Hepatocyte (in vitro differentiated cells): Measurements from ENCODE around the gene CTDNEP1. TPM values are rescaled to one million over a fixed set of nuclear protein-coding genes. Genes with fewer than 3 reads are reported as not detected.
A peak's percentile ranks its signal among the peaks of the same experiment; 100 is the strongest.

Source experiments
- DNase-seq: peaks from one replicate; pipeline ENCODE4 v3.0.0-alpha.2; 2016; ENCODE audit warnings: low spot score
- H2AFZ ChIP-seq: fragments of 200-600 bp; sonication (generic); 2 replicates; pipeline ENCODE4 v1.6.0; 2016; ENCODE audit warnings: antibody characterized with exemption, mild to moderate bottlenecking
- H3K27ac ChIP-seq: fragments of 200-600 bp; sonication (generic); 2 replicates; pipeline ENCODE4 v1.5.1; 2016; ENCODE audit warnings: mild to moderate bottlenecking
- H3K27me3 ChIP-seq: fragments of 200-600 bp; sonication (generic); 2 replicates; pipeline ENCODE4 v1.6.1; 2016
- H3K36me3 ChIP-seq: fragments of 200-600 bp; sonication (generic); replicated peaks from 2 replicates; pipeline ENCODE4 v1.5.1; 2016; ENCODE audit warnings: low read depth; ENCODE audit not compliant: insufficient read depth
- H3K4me1 ChIP-seq: fragments of 200-600 bp; sonication (generic); 2 replicates; pipeline ENCODE4 v1.5.1; 2016; ENCODE audit warnings: mild to moderate bottlenecking, moderate library complexity; ENCODE audit not compliant: insufficient read depth
- H3K4me2 ChIP-seq: fragments of 200-600 bp; sonication (generic); 2 replicates; pipeline ENCODE4 v1.6.0; 2016
- H3K4me3 ChIP-seq: fragments of 200-600 bp; sonication (generic); 2 replicates; pipeline ENCODE4 v1.5.1; 2016; ENCODE audit warnings: mild to moderate bottlenecking
- H3K79me2 ChIP-seq: fragments of 200-600 bp; sonication (generic); 2 replicates; pipeline ENCODE4 v1.6.0; 2017; ENCODE audit warnings: mild to moderate bottlenecking
- H3K9me2 ChIP-seq: fragments of 200-600 bp; sonication (generic); replicated peaks from 2 replicates; pipeline ENCODE4 v1.6.0; 2017; ENCODE audit warnings: mild to moderate bottlenecking; ENCODE audit not compliant: insufficient read depth
- H3K9me3 ChIP-seq: fragments of 200-600 bp; sonication (generic); 2 replicates; pipeline ENCODE4 v1.5.1; 2016; ENCODE audit warnings: low read depth, mild to moderate bottlenecking
- H4K20me1 ChIP-seq: fragments of 200-600 bp; sonication (generic); 2 replicates; pipeline ENCODE4 v1.6.0; 2016; ENCODE audit warnings: mild to moderate bottlenecking; ENCODE audit not compliant: insufficient read depth, poor library complexity, severe bottlenecking
- CTCF ChIP-seq: fragments of 200-600 bp; sonication (generic); IDR thresholded peaks from 2 replicates; pipeline ENCODE4 v1.5.1; 2016; ENCODE audit warnings: antibody characterized with exemption, mild to moderate bottlenecking; ENCODE audit not compliant: poor library complexity
- EZH2 ChIP-seq: fragments of 200-600 bp; sonication (generic); IDR thresholded peaks from 2 replicates; pipeline ENCODE4 v1.6.1; 2016; ENCODE audit warnings: antibody characterized with exemption, mild to moderate bottlenecking, borderline replicate concordance
- EZH2phosphoT487 ChIP-seq: fragments of 200-600 bp; sonication (generic); IDR thresholded peaks from one replicate; pipeline ENCODE4 v1.6.1; 2018; ENCODE audit warnings: antibody characterized with exemption, mild to moderate bottlenecking, low read depth, moderate library complexity; ENCODE audit not compliant: unreplicated experiment, severe bottlenecking
- WGBS: methylation state at CpG from one replicate; pipeline ENCODE4 v1.1.6; 2016; ENCODE audit warnings: low lambda C conversion rate; ENCODE audit errors: missing lambda C conversion rate; 5-methylcytosine and 5-hydroxymethylcytosine counted together
- polyA plus RNA-seq: library from polyadenylated mRNA; unstranded; fragments of >200 nt; fragmentation: Nextera tagmentation; extraction: Ambion mirVana; gene quantifications from 2 replicates; pipeline ENCODE4 v1.2.1, GENCODE V29; 2016
- total RNA-seq: library from RNA; depleted of rRNA; stranded (reverse); fragments of >200 nt; gene quantifications from 2 replicates; pipeline ENCODE4 v1.2.3, GENCODE V29; 2014

Gene CTDNEP1
- total and polyA plus RNA-seq, 2 experiments from 2014 or later: 44.6 to 86.9 TPM

- no peaks in the 10 kb centered on the region for H3K9me2 ChIP-seq
- peak overlapping the region; percentile 65 for H3K4me3 ChIP-seq
- H3K4me2 ChIP-seq: peak overlapping the region; percentile 92
- under 1% methylated on average over 22 of the region's 39 CpGs for WGBS
- peak; percentile 61 for DNase-seq
- H4K20me1 ChIP-seq: no peaks in the 10 kb centered on the region
- no peaks in the 10 kb centered on the region for H3K27me3 ChIP-seq
- peak overlapping the region; percentile 98 for H3K27ac ChIP-seq
- H3K36me3 ChIP-seq: no peaks in the 10 kb centered on the region
- TF ChIP-seq CTCF (no peak), EZH2phosphoT487 (no peak), EZH2 (no peak)
- H3K9me3 ChIP-seq: no peaks in the 10 kb centered on the region
- H2AFZ ChIP-seq: peak overlapping the region; percentile 11
- peaks cover 30% of the 10 kb centered on the region for H3K4me1 ChIP-seq
- peaks cover 69% of the 10 kb centered on the region for H3K79me2 ChIP-seq
Measured at GRCh38 chr17:7238420-7239090, 13.0 kb downstream of the CTDNEP1 start.

GRCh38 chr17:7237761-7238419 is 13.6 kb downstream of the CTDNEP1 start:
- Histone ChIP-seq H4K20me1 (peaks cover 3% of the 10 kb centered on the region), H2AFZ (no peak overlapping the region), H3K9me3 (no peaks in the 10 kb centered on the region), H3K79me2 (peaks cover 75% of the 10 kb centered on the region), H3K27me3 (no peaks in the 10 kb centered on the region), H3K9me2 (no peaks in the 10 kb centered on the region), H3K4me3 (peak overlapping the region; percentile 65), H3K36me3 (no peaks in the 10 kb centered on the region), H3K4me1 (peaks cover 27% of the 10 kb centered on the region), H3K27ac (peak overlapping the region; percentile 98), H3K4me2 (peak overlapping the region; percentile 92)
- WGBS: no CpG with 5 or more reads among the region's 73 CpGs
- peak; percentile 92 for DNase-seq
- TF ChIP-seq EZH2 (no peak), EZH2phosphoT487 (no peak)

GRCh38 chr17:7237266-7237760 is 14.2 kb downstream of the CTDNEP1 start:
- Histone ChIP-seq H3K9me3 (no peaks in the 10 kb centered on the region), H3K4me3 (peak overlapping the region; percentile 65), H3K27me3 (no peaks in the 10 kb centered on the region), H4K20me1 (peaks cover 8% of the 10 kb centered on the region), H3K27ac (peak overlapping the region; percentile 98), H3K4me1 (peaks cover 31% of the 10 kb centered on the region), H3K9me2 (no peaks in the 10 kb centered on the region), H3K36me3 (no peaks in the 10 kb centered on the region), H2AFZ (no peak overlapping the region), H3K4me2 (peak overlapping the region; percentile 92), H3K79me2 (peaks cover 81% of the 10 kb centered on the region)
- 39% methylated on average over 6 of the region's 6 CpGs for WGBS
- no peak for DNase-seq
- TF ChIP-seq EZH2 (no peak), EZH2phosphoT487 (no peak), CTCF (no peak)

- Histone ChIP-seq H2AFZ (no peak overlapping the region), H3K79me2 (peaks cover 84% of the 10 kb centered on the region), H3K27ac (peak overlapping the region; percentile 98), H4K20me1 (peaks cover 13% of the 10 kb centered on the region), H3K9me3 (no peaks in the 10 kb centered on the region), H3K9me2 (no peaks in the 10 kb centered on the region), H3K36me3 (no peaks in the 10 kb centered on the region), H3K4me3 (no peak overlapping the region), H3K4me1 (peaks cover 35% of the 10 kb centered on the region), H3K4me2 (peak overlapping the region; percentile 92), H3K27me3 (no peaks in the 10 kb centered on the region)
- no peak for DNase-seq
- WGBS: 86% methylated on average over 6 of the region's 6 CpGs
- no peak for TF ChIP-seq EZH2phosphoT487
- no peak for TF ChIP-seq CTCF
Measured at GRCh38 chr17:7236808-7237207, 14.7 kb downstream of the CTDNEP1 start.
